IPS-NIHi11 (cell line): ENCODE data around the gene BUB1.
"Not testable (repeated sequence)": the region's sequence is repeated elsewhere in the genome, so short reads cannot be mapped to it uniquely, and the experiment has no call there.

Experiments used
- DNase-seq: peaks from one replicate; pipeline ENCODE4 v3.0.0; 2012; ENCODE audit warnings: mixed read lengths, low spot score

Gene BUB1

GRCh38 chr2:110591973-110592372 is 85.9 kb downstream of the BUB1 start:
- not testable (repeated sequence) for DNase-seq

DNA sequence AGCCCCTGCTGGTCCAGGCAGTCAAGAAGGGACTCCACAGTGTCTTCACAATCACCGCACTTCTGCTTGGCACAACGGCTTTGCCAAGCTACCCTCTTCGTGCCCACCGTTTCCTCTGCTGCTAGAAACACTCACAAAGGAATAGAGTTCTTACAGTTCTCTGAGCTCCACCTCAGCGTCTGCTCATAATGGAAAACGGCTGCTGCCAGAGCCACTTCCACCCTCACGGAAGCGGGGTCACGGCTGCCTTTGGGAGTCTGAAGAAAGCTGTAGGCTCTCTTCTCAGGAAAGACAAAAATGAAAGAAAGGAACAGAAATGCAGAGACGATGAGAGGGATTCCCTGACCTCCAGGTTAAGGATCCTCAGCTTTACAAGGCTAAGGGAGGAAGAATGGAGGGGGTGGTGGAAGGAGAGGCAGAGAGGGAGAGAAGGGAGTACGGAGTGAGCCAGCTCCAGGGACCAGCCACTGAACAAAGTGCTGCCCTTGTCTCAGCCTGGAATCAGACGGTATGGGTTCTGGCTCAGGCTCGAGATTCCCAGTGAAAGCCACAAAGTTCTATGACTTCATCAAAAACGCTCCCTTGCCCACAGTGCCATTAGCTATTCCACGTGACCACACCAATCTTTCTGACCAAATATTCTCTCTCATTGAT is 88.1 kb downstream of the BUB1 start:
- not testable (repeated sequence) for DNase-seq

DNA sequence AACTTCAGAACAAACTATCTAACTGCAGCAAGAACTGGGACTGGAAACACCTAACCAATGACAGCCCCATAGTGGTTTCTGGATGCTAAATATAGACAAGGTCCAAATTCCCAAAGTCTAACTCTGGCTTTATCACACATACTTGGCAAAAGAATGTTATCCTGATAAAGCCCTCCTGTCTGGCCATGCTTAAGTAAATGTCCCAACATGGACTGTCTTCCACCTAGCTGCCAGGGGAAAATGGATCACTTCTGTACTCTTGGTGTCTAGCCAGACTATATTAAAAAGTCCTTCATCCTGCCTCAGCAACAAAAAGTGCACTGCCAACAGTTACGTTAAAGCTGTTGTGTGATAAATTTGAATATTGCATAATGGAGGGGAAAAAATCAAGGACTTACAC is 89.3 kb downstream of the BUB1 start:
- not testable (repeated sequence) for DNase-seq
